Thyroid gland (tissue), 4 donors: ENCODE measurements around the gene KCTD19. TPM values are rescaled to one million over a fixed set of nuclear protein-coding genes. Genes with fewer than 3 reads are reported as not detected.
A peak's percentile ranks its signal among the peaks of the same experiment; 100 is the strongest.

Experiments
- DNase-seq, 2 donors: peaks; one replicate each; pipeline ENCODE4 v3.0.0-alpha.2; 2019
- H3K27ac ChIP-seq, 3 donors: fragments of 200-600 bp; sonication (generic); 1 replicate in 2 of 3; 2 replicates in 1 of 3; pipeline ENCODE4 v1.5.1; 2016 to 2019; ENCODE audit warnings: mild to moderate bottlenecking in 1 of 3, moderate library complexity in 1 of 3
- H3K27me3 ChIP-seq: fragments of 200-600 bp; sonication (generic); one replicate; pipeline ENCODE4 v1.5.1; 2019
- H3K36me3 ChIP-seq, 2 donors: fragments of 200-600 bp; sonication (generic); one replicate each; pipeline ENCODE4 v1.5.1; 2016 to 2019
- H3K4me1 ChIP-seq, 2 donors: fragments of 200-600 bp; sonication (generic); one replicate each; pipeline ENCODE4 v1.5.1; 2017 to 2019
- H3K4me3 ChIP-seq, 3 donors: fragments of 200-600 bp; sonication (generic); replicated peaks in 1 of 3; 1 replicate in 2 of 3; 2 replicates in 1 of 3; pipeline ENCODE4 v1.5.1; 2016; ENCODE audit warnings: mild to moderate bottlenecking in 1 of 3
- H3K9me3 ChIP-seq: fragments of 200-600 bp; sonication (generic); one replicate; pipeline ENCODE4 v1.5.1; 2017
- CTCF ChIP-seq, 6 experiments: fragments of 200-600 bp in 3 of 6; fragments of 450-650 bp in 3 of 6; sonication (generic) in 3 of 6; IDR thresholded peaks; one replicate each; pipeline ENCODE4 v1.5.1; 2016 to 2019; ENCODE audit warnings: antibody characterized with exemption in 6 of 6, mild to moderate bottlenecking in 2 of 6, inconsistent platforms in 1 of 6, moderate library complexity in 1 of 6
- POLR2A ChIP-seq, 2 donors: fragments of 450-650 bp; IDR thresholded peaks; one replicate each; pipeline ENCODE4 v1.6.1; 2017; ENCODE audit warnings: antibody characterized with exemption in 2 of 2, mild to moderate bottlenecking in 2 of 2, moderate library complexity in 1 of 2
- WGBS, 2 donors: methylation state at CpG; one replicate each; pipeline ENCODE4 v1.1.5; 2017; 5-methylcytosine and 5-hydroxymethylcytosine counted together
- intact Hi-C: fragments of 100-400 bp; cut with DNase I; formaldehyde crosslinking; loops from one replicate; pipeline ENCODE4 v1.15.1; 2023
- total RNA-seq, 4 donors: library from RNA; depleted of rRNA; stranded (reverse); fragments of >200 nt; gene quantifications; one replicate each; pipeline ENCODE4 v1.2.3, GENCODE V29; 2016

Gene KCTD19
- total RNA-seq, 4 donors from 2014 or later: 2.6 TPM; not detected in 3

- no peak for TF ChIP-seq CTCF (IDR thresholded peaks at IDR 0.05)
- TF ChIP-seq POLR2A (IDR thresholded peaks at IDR 0.05): no peak
Measured at GRCh38 chr16:67241008-67241900, 85.3 kb downstream of the KCTD19 start.

GRCh38 chr16:67240506-67240905 is 86.0 kb downstream of the KCTD19 start:
- 8 to 17% methylated on average over 4 of the region's 4 CpGs for WGBS, 2 donors
- peak; percentile 89 to 93 for DNase-seq
- H3K27ac ChIP-seq: peak overlapping the region; percentile 73 to 91 (median 90)

More at GRCh38 chr16:67241008-67241900, 85.3 kb downstream of the KCTD19 start:
- Histone ChIP-seq H3K27ac (peak overlapping the region; percentile 73 to 91 (median 90)), H3K4me3 (no peak overlapping the region), H3K9me3 (no peaks in the 10 kb centered on the region), H3K27me3 (no peaks in the 10 kb centered on the region), H3K4me1 (peaks cover 43 to 62% of the 10 kb centered on the region in 2 donors), H3K36me3 (peaks cover 24 to 32% of the 10 kb centered on the region in 2 donors)
- intact Hi-C loops: no loop called here
- peak; percentile 91 for DNase-seq
- 42% methylated on average over 8 to 10 of the region's 10 CpGs for WGBS, 2 donors

More at GRCh38 chr16:67240506-67240905, 86.0 kb downstream of the KCTD19 start:
- Histone ChIP-seq H3K4me3 (no peak overlapping the region), H3K27me3 (no peaks in the 10 kb centered on the region), H3K4me1 (peaks cover 39 to 58% of the 10 kb centered on the region in 2 donors), H3K9me3 (no peaks in the 10 kb centered on the region), H3K36me3 (peaks cover 30 to 39% of the 10 kb centered on the region in 2 donors)
- peak in 1 of 2 donors; percentile 12 for TF ChIP-seq POLR2A (IDR thresholded peaks at IDR 0.05)
- no peak for TF ChIP-seq CTCF (IDR thresholded peaks at IDR 0.05)
- intact Hi-C loops: no loop called here

Other genes with a start within 250 kb of the KCTD19 start
- gene PHAF1, start 216.8 kb downstream of the KCTD19 start, total RNA-seq: 10 to 100 TPM; 11.4 to 18.9 (median 17.5) TPM
- 100 to 1,000 TPM in 1 of 4 donors, 10 to 100 TPM in 3; 52.0 to 103 (median 85.7) TPM for gene B3GNT9, start 175.7 kb downstream of the KCTD19 start, total RNA-seq
- 10 to 100 TPM; 27.0 to 42.2 (median 37.0) TPM for gene TRADD, start 166.8 kb downstream of the KCTD19 start, total RNA-seq
- 10 to 100 TPM; 26.3 to 41.9 (median 35.6) TPM for gene FBXL8, start 166.8 kb downstream of the KCTD19 start, total RNA-seq
- gene HSF4, start 162.0 kb downstream of the KCTD19 start, total RNA-seq: 10 to 100 TPM; 17.3 to 52.5 (median 36.6) TPM
- gene NOL3, start 156.2 kb downstream of the KCTD19 start, total RNA-seq: 10 to 100 TPM; 38.3 to 97.0 (median 63.5) TPM
- gene MATCAP1, start 142.8 kb downstream of the KCTD19 start, total RNA-seq: 10 to 100 TPM; 20.3 to 50.0 (median 32.4) TPM
- gene EXOC3L1, start 136.6 kb downstream of the KCTD19 start, total RNA-seq: 1 to 10 TPM; 5.9 to 8.6 (median 7.6) TPM
- 100 to 1,000 TPM in 1 of 4 donors, 10 to 100 TPM in 3; 77.6 to 117 (median 89.1) TPM for gene E2F4, start 134.6 kb downstream of the KCTD19 start, total RNA-seq
- 10 to 100 TPM; 26.0 to 37.8 (median 30.0) TPM for gene ELMO3, start 127.6 kb downstream of the KCTD19 start, total RNA-seq
- gene TMEM208, start 99.6 kb downstream of the KCTD19 start, total RNA-seq: 10 to 100 TPM; 53.2 to 69.0 (median 58.3) TPM
- 10 to 100 TPM; 17.9 to 26.4 (median 24.3) TPM for gene FHOD1, start 79.3 kb downstream of the KCTD19 start, total RNA-seq
- gene SLC9A5, start 77.8 kb downstream of the KCTD19 start, total RNA-seq: 1 to 10 TPM in 2 of 4 donors, under 1 TPM in 2; 0.56 to 3.0 (median 1.1) TPM
- 10 to 100 TPM in 2 of 4 donors, 1 to 10 TPM in 2; 8.2 to 11.7 (median 9.5) TPM for gene PLEKHG4, start 47.2 kb downstream of the KCTD19 start, total RNA-seq
- under 1 TPM in 1 of 4 donors, not detected in 3; 0.22 TPM for gene LRRC36, start 74 bp upstream of the KCTD19 start, total RNA-seq
- 1 to 10 TPM in 2 of 4 donors, under 1 TPM in 2; 0.54 to 2.3 (median 1.5) TPM for gene TPPP3, start 66.8 kb upstream of the KCTD19 start, total RNA-seq
- gene ZDHHC1, start 89.7 kb upstream of the KCTD19 start, total RNA-seq: 10 to 100 TPM; 33.3 to 63.8 (median 50.9) TPM
- gene HSD11B2, start 104.4 kb upstream of the KCTD19 start, total RNA-seq: 10 to 100 TPM in 2 of 4 donors, 1 to 10 TPM in 2; 4.6 to 11.9 (median 9.0) TPM
- 100 to 1,000 TPM; 110 to 238 (median 142) TPM for gene ATP6V0D1, start 154.4 kb upstream of the KCTD19 start, total RNA-seq
- gene AGRP, start 156.8 kb upstream of the KCTD19 start, total RNA-seq: not detected
- 10 to 100 TPM; 21.3 to 57.1 (median 41.2) TPM for gene RIPOR1, start 202.1 kb upstream of the KCTD19 start, total RNA-seq
- 10 to 100 TPM; 37.2 to 52.1 (median 47.2) TPM for gene CTCF, start 235.8 kb upstream of the KCTD19 start, total RNA-seq